Stimulated activated memory B cell treated with anti-CD40 and anti-IgM and Interleukin-4, amounts not matched to agents 10 μg/mL and 1 μg/mL and 100 μg/mL, for 72 hours (primary cell): ENCODE measurements around the gene ZSCAN10.

Source experiments
- ATAC-seq: fragments of 150-1000 bp; cut with Tn5 transposase; 2 replicates; pipeline ENCODE4 v1.10.0; 2021
- H3K27ac Mint-ChIP-seq: one replicate; pipeline ENCODE4 v1.8.0; 2022; ENCODE audit warnings: mild to moderate bottlenecking, mixed read lengths
- H3K27me3 Mint-ChIP-seq: one replicate; pipeline ENCODE4 v1.8.0; 2022; ENCODE audit warnings: mixed read lengths
- H3K36me3 Mint-ChIP-seq: one replicate; pipeline ENCODE4 v1.8.0; 2022; ENCODE audit warnings: mixed read lengths
- H3K4me1 Mint-ChIP-seq: one replicate; pipeline ENCODE4 v1.8.0; 2022; ENCODE audit warnings: mixed read lengths
- H3K4me3 Mint-ChIP-seq: one replicate; pipeline ENCODE4 v1.8.0; 2022; ENCODE audit warnings: mild to moderate bottlenecking, moderate library complexity, mixed read lengths
- H3K9me3 Mint-ChIP-seq: one replicate; pipeline ENCODE4 v1.8.0; 2022; ENCODE audit warnings: mixed read lengths

The ZSCAN10 gene

DNA sequence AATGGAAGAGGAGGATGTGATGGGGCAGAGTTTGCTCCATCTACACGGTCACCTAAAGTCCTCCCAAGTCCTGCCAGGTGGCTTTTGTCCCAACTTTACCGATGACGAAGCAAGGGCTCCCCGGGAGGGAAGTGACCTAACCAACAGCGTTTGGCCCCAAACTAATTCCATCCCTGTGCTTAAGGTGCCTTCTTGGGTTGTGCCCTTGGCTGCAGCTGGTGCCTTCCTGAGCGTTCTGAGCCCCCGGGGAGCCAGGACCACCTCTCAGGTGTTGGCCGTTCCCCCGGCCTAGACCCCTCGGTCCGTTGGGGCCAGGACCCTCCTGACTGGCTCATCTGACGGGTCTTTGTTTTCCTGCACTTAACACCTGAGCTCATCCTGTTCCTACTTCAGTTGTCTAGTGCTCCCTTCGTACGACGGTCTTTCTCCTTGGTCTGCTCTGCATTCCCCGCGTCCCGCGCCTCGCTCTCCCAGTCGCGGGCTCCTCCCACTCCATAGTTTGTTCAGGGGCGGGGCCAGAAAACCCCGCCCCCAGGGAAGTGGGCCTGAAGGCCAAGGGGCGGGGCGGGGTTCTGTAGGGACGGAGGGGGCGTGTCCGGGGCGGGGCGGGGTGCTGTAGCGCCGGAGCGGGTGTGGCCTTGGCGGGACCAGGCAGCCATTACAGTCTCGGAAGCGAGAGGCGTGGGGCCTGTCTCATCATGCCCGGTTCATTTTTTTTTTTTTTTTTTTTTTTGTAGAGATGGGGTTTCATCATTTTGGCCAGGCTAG, 822 bp upstream of the ZSCAN10 start:
- H3K27me3 Mint-ChIP-seq = no peaks in the 10 kb centered on the region
- peaks cover 19% of the 10 kb centered on the region for H3K4me1 Mint-ChIP-seq
- no peaks in the 10 kb centered on the region for H3K9me3 Mint-ChIP-seq
- H3K36me3 Mint-ChIP-seq = no peaks in the 10 kb centered on the region
- peak overlapping the region; percentile 77 for H3K4me3 Mint-ChIP-seq
- H3K27ac Mint-ChIP-seq = peak overlapping the region; percentile 58
- ATAC-seq = peak; percentile 93

DNA sequence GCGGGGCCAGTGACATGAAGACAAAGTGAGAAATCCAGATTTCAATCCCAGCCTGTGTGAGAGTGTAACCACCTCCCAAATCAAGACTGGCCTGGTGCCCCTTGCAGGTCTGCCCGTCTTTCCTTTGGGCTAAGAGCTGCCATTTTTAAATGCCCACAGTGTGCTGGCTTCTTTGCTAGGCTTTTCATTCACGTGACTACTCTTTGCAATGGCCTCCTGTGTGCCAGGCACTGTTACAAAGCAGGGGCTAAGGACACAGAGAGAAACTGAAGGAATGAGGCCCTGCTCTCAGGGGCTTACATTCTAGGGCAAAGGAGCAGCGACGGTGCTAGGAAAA, 269 bp upstream of the ZSCAN10 start:
- Mint-ChIP-seq H3K4me3 (no peak overlapping the region), H3K27ac (no peak overlapping the region)

GRCh38 chr16:3097266-3097665, 1.8 kb downstream of the ZSCAN10 start:
- H3K27me3 Mint-ChIP-seq = no peaks in the 10 kb centered on the region
- no peaks in the 10 kb centered on the region for H3K9me3 Mint-ChIP-seq
- ATAC-seq = no peak
- H3K36me3 Mint-ChIP-seq = no peaks in the 10 kb centered on the region
- H3K4me3 Mint-ChIP-seq = no peak overlapping the region
- H3K4me1 Mint-ChIP-seq = peaks cover 26% of the 10 kb centered on the region
- H3K27ac Mint-ChIP-seq = no peak overlapping the region

More for the DNA sequence above, 269 bp upstream of the ZSCAN10 start:
- Mint-ChIP-seq H3K36me3 (no peaks in the 10 kb centered on the region), H3K9me3 (no peaks in the 10 kb centered on the region), H3K27me3 (no peaks in the 10 kb centered on the region), H3K4me1 (peaks cover 24% of the 10 kb centered on the region)
- ATAC-seq = no peak

DNA sequence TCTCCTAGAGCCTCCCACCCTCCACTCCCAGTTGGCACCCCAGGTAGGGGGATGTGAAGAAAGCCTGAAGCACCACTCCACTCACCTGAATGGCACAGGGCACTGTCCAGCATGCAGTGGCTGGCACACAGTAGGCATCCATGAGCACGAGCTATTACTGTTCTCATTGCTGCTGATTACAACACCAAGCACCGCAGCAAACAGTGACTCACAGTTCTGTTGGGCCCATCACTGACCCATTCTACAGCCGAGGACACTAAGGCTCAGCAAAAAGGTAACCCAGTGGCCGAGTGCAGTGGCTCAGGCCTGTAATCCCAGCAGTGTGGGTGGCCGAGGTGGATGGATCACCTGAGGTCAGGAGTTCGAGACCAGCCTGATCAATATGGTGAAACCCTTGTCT, 2.7 kb downstream of the ZSCAN10 start:
- H3K27me3 Mint-ChIP-seq = no peaks in the 10 kb centered on the region
- H3K9me3 Mint-ChIP-seq = no peaks in the 10 kb centered on the region
- no peak overlapping the region for H3K4me3 Mint-ChIP-seq
- no peak overlapping the region for H3K27ac Mint-ChIP-seq
- no peak for ATAC-seq
- peaks cover 23% of the 10 kb centered on the region for H3K4me1 Mint-ChIP-seq
- no peaks in the 10 kb centered on the region for H3K36me3 Mint-ChIP-seq

DNA sequence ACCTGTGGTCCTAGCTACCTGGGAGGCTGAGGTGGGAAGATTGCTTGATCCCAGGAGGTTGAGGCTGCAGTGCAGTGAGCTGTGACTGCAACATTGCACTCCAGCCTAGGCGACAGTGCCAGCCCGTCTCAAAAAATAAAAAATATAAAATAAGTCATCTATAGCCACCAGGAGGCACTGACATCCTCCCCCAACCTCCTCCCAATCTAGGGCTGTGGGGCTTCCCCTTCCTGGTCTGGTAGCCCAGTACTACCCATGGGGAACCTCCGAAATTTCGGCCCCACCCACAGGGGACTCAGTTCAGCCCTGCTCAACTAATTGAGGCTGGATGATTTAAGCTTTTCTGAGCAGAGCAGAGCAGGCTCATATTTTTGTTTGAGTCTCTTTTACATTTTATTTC, 3.2 kb downstream of the ZSCAN10 start:
- no peak overlapping the region for H3K4me3 Mint-ChIP-seq
- peaks cover 18% of the 10 kb centered on the region for H3K4me1 Mint-ChIP-seq
- peak; percentile 92 for ATAC-seq
- no peaks in the 10 kb centered on the region for H3K9me3 Mint-ChIP-seq
- H3K27me3 Mint-ChIP-seq = no peaks in the 10 kb centered on the region
- no peaks in the 10 kb centered on the region for H3K36me3 Mint-ChIP-seq
- H3K27ac Mint-ChIP-seq = peak overlapping the region; percentile 22

- H3K27me3 Mint-ChIP-seq = no peaks in the 10 kb centered on the region
- H3K9me3 Mint-ChIP-seq = no peaks in the 10 kb centered on the region
- H3K4me1 Mint-ChIP-seq = peaks cover 7% of the 10 kb centered on the region
- ATAC-seq = no peak
- no peak overlapping the region for H3K4me3 Mint-ChIP-seq
- no peak overlapping the region for H3K27ac Mint-ChIP-seq
- H3K36me3 Mint-ChIP-seq = no peaks in the 10 kb centered on the region
These were observed 4.6 kb downstream of the ZSCAN10 start for GRCh38 chr16:3094289-3095027.

DNA sequence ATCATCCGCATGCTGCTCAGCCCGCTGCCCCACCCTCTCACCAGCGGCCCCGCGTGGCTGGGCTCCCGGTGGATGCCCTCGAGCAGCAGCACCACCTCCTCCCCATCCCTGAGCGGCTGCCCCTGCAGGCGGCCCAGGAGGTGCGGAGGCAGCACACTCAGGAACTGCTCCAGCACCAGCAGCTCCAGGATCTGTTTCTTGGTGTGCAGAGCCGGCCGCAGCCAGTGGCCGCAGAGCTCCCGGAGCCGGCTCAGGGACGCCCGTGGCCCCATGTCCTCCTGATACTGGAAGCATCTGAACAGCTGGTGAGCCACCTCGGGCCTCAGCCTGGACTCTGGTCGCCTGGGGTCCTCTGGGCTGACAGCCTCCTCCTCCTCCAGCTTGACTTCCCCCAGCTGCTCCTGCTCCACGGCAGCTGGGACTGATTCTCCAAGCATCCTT, 6.6 kb downstream of the ZSCAN10 start:
- Mint-ChIP-seq H3K9me3 (no peaks in the 10 kb centered on the region), H3K27me3 (peaks cover 15% of the 10 kb centered on the region), H3K4me1 (peaks cover 14% of the 10 kb centered on the region), H3K4me3 (no peak overlapping the region), H3K27ac (no peak overlapping the region), H3K36me3 (no peaks in the 10 kb centered on the region)
- no peak for ATAC-seq

DNA sequence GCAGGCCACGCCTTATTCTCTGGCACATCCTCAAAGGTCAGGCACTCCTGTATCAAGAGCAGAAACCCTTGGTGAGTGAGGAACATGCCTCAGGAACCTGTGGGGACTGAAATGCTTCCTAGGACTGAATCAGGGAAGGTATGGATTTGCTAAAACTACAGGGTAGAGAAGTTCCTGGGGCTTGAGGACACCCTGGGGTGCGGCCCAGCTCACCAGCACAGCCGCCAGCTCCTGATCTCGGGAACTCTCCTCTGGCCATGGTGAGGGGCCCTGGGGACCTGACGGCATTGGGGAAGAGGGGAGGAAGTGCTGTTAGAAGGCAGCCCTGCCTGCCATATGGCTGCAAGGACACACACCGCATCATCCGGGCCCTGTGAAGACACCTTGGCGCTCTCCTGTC, 7.5 kb downstream of the ZSCAN10 start:
- Mint-ChIP-seq H3K4me1 (peaks cover 15% of the 10 kb centered on the region), H3K36me3 (no peaks in the 10 kb centered on the region), H3K4me3 (no peak overlapping the region), H3K27ac (no peak overlapping the region), H3K9me3 (no peaks in the 10 kb centered on the region), H3K27me3 (peaks cover 20% of the 10 kb centered on the region)
- ATAC-seq = no peak

DNA sequence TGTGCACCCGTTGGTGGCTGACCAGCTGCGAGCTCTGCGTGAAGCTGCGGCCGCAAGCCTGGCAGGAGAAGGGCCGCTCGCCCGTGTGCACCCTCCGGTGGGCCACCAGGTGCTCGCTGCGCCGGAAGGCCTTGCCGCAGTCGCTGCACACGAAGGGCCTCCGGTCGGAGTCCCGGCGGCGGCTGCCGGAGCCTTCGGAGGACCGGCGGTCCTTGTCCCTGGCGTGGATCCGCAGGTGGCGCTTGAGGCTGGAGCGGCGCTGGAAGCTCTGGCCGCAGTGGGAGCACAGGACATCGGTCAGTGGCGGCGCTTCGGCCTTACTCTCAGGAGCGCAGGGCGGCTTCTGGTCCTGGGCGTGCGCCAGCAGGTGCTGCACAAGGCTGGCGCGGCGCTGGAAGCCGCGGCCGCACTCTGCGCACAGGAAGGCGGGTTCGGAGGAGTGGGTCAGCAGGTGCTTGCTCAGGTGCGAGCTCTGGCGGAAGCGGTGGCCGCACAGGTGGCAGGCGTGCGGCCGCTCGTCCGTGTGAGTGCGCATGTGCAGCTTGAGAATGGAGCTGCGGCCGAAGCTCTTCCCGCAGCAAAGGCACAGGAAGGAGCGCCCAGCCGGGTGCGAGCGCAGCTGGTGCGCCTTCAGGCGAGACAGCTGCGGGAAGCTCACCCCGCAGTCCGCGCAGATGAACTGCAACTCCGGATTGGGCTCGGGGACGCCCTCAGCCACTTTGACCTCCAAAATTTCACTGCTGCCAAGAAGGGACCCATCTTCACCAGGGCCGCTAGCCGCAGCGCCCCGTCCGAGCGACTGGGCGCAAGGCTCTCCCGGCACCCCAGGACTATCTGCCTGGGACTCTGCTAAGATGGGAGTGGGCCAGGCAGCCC, 9.1 kb downstream of the ZSCAN10 start:
- Mint-ChIP-seq H3K36me3 (no peaks in the 10 kb centered on the region), H3K27me3 (peaks cover 20% of the 10 kb centered on the region), H3K9me3 (no peaks in the 10 kb centered on the region), H3K4me3 (no peak overlapping the region), H3K4me1 (peaks cover 15% of the 10 kb centered on the region), H3K27ac (no peak overlapping the region)
- no peak for ATAC-seq

DNA sequence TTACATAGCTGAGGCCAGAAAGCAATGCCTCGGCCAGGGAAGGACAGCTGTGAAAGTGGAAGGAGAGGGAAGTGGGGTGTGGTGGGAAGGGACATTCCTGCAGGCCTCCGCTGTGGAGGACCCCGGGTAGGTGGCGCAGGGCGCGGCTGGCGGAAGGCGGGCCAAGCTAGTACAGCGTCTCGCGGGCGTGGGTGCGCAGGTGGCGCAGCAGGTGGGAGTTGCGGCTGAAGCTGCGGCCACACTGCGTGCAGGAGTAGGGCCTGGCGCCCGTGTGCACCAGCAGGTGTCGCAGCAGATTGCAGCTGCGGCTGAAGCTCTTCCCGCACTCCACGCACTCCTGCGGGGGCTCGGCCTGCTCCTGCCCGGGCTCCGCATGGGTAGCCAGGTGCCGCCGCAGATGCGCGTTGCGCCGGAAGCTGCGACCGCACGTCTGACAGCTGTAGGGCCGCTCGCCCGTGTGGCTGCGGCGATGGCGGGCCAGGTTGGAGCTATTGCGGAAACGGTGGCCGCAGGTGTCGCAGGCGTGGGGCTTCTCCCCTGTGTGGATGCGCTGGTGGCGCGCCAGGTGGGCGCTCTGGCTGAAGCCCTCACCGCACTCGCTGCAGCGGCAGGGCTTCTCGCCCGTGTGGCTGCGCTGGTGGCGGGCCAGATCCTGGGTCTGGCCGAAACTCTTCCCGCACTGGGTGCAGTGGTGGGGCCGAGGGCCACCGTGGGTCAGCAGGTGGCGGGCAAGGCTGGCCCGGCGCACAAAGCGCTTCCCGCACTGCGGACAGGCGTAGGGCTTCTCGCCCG, 10.0 kb downstream of the ZSCAN10 start:
- no peaks in the 10 kb centered on the region for H3K9me3 Mint-ChIP-seq
- ATAC-seq = no peak

GRCh38 chr16:3088450-3088849, 10.6 kb downstream of the ZSCAN10 start:
- Mint-ChIP-seq H3K4me1 (peaks cover 8% of the 10 kb centered on the region), H3K36me3 (no peaks in the 10 kb centered on the region), H3K4me3 (no peak overlapping the region), H3K9me3 (no peaks in the 10 kb centered on the region), H3K27me3 (peaks cover 20% of the 10 kb centered on the region), H3K27ac (no peak overlapping the region)
- ATAC-seq = no peak

More for the DNA sequence above, 10.0 kb downstream of the ZSCAN10 start:
- peaks cover 20% of the 10 kb centered on the region for H3K27me3 Mint-ChIP-seq
- H3K27ac Mint-ChIP-seq = no peak overlapping the region
- peaks cover 8% of the 10 kb centered on the region for H3K4me1 Mint-ChIP-seq
- H3K4me3 Mint-ChIP-seq = no peak overlapping the region
- H3K36me3 Mint-ChIP-seq = no peaks in the 10 kb centered on the region

DNA sequence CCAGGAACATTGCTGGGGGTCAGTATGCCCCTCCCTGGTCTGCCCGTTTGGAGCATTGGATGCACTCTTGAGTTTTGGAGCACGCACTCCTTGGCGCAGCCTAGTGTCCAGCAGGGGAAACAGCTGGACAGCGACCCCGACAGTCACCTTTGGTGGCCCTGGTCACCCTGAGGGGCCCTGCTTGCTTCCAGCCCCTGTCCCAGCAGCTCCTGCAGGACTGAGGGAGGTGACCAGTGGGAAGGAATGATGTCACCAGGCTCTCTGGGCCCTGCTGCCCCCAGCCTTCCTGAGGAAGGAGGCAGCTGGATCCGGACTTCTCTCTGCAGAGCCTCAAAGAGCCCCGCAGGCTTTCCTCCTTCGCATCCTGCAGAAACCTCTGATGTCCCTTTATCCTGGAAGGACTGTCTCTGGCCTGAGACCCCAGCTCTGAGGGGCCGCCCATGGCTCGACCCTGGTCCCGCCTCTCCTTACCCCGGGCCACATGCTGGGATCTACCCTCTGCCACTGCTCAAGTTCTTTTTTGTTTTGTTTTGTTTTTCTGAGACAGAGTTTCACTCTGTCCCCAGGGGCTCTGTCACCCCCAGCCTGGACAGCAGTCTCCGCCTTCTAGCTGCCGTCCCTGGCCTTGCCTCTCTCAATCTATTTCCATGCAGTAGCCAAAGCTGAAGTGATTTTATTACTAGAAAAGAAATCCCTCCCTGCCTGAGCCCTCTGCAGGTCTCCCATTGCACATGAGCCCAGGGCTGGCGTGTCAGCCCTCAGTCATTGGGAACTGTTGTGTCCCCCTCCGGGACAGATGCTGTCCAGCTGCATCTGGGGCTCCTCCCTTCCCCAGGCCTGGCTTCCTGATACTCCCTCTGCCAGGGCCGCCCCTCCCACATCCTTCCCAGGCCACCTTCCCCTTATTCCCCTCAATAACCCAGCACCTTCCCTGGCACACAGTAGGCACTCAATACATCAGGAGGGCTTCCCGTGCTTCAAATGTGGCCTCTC, 11.6 kb downstream of the ZSCAN10 start:
- Mint-ChIP-seq H3K27me3 (peaks cover 20% of the 10 kb centered on the region), H3K4me3 (no peak overlapping the region), H3K9me3 (no peaks in the 10 kb centered on the region), H3K27ac (peak overlapping the region; percentile 41), H3K4me1 (peaks cover 8% of the 10 kb centered on the region), H3K36me3 (no peaks in the 10 kb centered on the region)
- peak; percentile 27 for ATAC-seq

- peak; percentile 16 for ATAC-seq
- peaks cover 8% of the 10 kb centered on the region for H3K4me1 Mint-ChIP-seq
- H3K9me3 Mint-ChIP-seq = no peaks in the 10 kb centered on the region
- no peak overlapping the region for H3K27ac Mint-ChIP-seq
- peaks cover 20% of the 10 kb centered on the region for H3K27me3 Mint-ChIP-seq
- H3K36me3 Mint-ChIP-seq = no peaks in the 10 kb centered on the region
- H3K4me3 Mint-ChIP-seq = no peak overlapping the region
These were observed 12.4 kb downstream of the ZSCAN10 start for GRCh38 chr16:3086596-3087242.
